ENCODE measurements around the gene P4HTM.
"Not testable (repeated sequence)": the region's sequence is repeated elsewhere in the genome, so short reads cannot be mapped to it uniquely, and the experiment has no call there.

P4HTM gene

DNA sequence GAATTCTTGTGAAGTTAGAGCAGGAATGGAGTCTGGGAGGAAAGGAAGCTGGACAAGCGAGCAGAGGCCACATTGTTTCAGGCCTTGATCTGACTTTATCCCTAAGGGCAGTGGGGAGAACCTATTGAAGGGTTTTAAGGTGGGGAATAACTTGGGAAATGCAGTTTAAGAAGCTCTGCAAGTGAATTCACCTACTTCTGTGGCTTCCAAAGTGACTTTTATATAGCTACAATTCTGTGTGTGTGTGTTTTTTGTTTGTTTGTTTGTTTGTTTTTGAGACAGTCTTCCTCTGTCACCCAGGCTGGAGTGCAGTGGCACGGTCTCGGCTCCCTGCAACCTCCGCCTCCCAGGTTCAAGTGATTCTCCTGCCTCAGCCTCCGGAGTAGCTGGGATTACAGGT, 18.6 kb downstream of the P4HTM start:
- WGBS, 2 donors (ENCODE audit: extremely low coverage in 2 of 2, insufficient read length in 2 of 2, insufficient replicate concordance in 1 of 2) = no CpG with 5 or more reads among the region's 5 CpGs
- not testable (repeated sequence) for H2AK5ac ChIP-seq (ENCODE audit: low read depth, low read length); H3K4ac ChIP-seq (ENCODE audit: low read length); H2BK120ac ChIP-seq (ENCODE audit: low read depth, low read length); H3K18ac ChIP-seq (ENCODE audit: low read length); H2AFZ ChIP-seq (ENCODE audit: low read length); H2BK5ac ChIP-seq (ENCODE audit: low read length); H3K27ac ChIP-seq (replicated peaks; ENCODE audit: low read length); H3K9ac ChIP-seq (ENCODE audit: low read depth, low read length, poor library complexity); H3K14ac ChIP-seq (ENCODE audit: low read length); H3K27me3 ChIP-seq (ENCODE audit: control insufficient read depth in 3 of 3, insufficient read depth in 3 of 3, low read depth in 1 of 3, low read length in 3 of 3); H2BK15ac ChIP-seq (ENCODE audit: low read length); H2BK12ac ChIP-seq (ENCODE audit: low read length); H3K4me2 ChIP-seq (ENCODE audit: insufficient read depth, low read length, poor library complexity, severe bottlenecking); H4K8ac ChIP-seq (ENCODE audit: low read depth, low read length); H3K9me3 ChIP-seq (replicated peaks in 1 of 2; ENCODE audit: control insufficient read depth in 2 of 2, insufficient read depth in 1 of 2, low read depth in 1 of 2, low read length in 2 of 2); H3K23ac ChIP-seq (ENCODE audit: low read depth, low read length, poor library complexity); H4K91ac ChIP-seq (ENCODE audit: low read depth, low read length, poor library complexity); DNase-seq (ENCODE audit: low spot score)
- peak overlapping the region; percentile 81 to 83 for H3K4me3 ChIP-seq (ENCODE audit: low read length in 2 of 2)
- peaks cover 26% of the 10 kb centered on the region for H3K79me1 ChIP-seq (ENCODE audit: low read depth, low read length)
- peaks cover 13 to 15% of the 10 kb centered on the region in 2 donors for H3K4me1 ChIP-seq (ENCODE audit: control insufficient read depth in 2 of 2, insufficient read depth in 1 of 2, low read depth in 1 of 2, low read length in 2 of 2)
- peaks cover 26 to 49% of the 10 kb centered on the region in 2 donors for H3K36me3 ChIP-seq (replicated peaks in 1 of 2; ENCODE audit: control insufficient read depth in 2 of 2, insufficient read depth in 2 of 2, low read length in 2 of 2)

DNA sequence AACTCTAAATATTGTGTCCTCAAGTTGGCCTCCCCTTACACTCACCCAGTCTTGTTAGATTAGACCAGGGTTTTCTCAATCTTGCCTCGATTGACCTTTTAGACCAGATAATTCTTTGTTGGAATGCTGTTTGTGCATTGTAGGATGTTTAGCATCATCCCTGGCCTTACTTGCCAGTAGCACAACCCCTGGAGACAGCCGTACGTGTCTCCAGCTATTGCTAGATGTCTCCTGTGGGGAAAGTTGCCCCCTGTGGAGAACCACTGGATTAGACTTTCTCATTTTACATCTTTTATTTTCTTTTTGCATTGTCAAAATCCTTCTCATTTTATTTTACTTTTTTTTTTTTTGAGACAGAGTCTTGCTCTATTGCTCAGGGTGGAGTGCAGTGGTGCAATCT, 19.4 kb downstream of the P4HTM start:
- peaks cover 34 to 57% of the 10 kb centered on the region in 2 donors for H3K36me3 ChIP-seq (replicated peaks in 1 of 2; ENCODE audit: control insufficient read depth in 2 of 2, insufficient read depth in 2 of 2, low read length in 2 of 2)
- peaks cover 11 to 15% of the 10 kb centered on the region in 2 donors for H3K4me1 ChIP-seq (ENCODE audit: control insufficient read depth in 2 of 2, insufficient read depth in 1 of 2, low read depth in 1 of 2, low read length in 2 of 2)
- no peak overlapping the region for H3K4me2 ChIP-seq (ENCODE audit: insufficient read depth, low read length, poor library complexity, severe bottlenecking)
- no peak overlapping the region for H3K18ac ChIP-seq (ENCODE audit: low read length)
- no peak overlapping the region for H2BK120ac ChIP-seq (ENCODE audit: low read depth, low read length)
- WGBS, 2 donors (ENCODE audit: extremely low coverage in 2 of 2, insufficient read length in 2 of 2, insufficient replicate concordance in 1 of 2) = no CpG with 5 or more reads among the region's 3 CpGs
- H2AK5ac ChIP-seq (ENCODE audit: low read depth, low read length) = no peak overlapping the region
- H4K91ac ChIP-seq (ENCODE audit: low read depth, low read length, poor library complexity) = no peak overlapping the region
- H3K79me1 ChIP-seq (ENCODE audit: low read depth, low read length) = peaks cover 31% of the 10 kb centered on the region
- H3K27ac ChIP-seq (replicated peaks; ENCODE audit: low read length) = no peak overlapping the region
- H2BK15ac ChIP-seq (ENCODE audit: low read length) = no peak overlapping the region
- H3K14ac ChIP-seq (ENCODE audit: low read length) = no peak overlapping the region
- no peaks in the 10 kb centered on the region for H3K9me3 ChIP-seq (replicated peaks in 1 of 2; ENCODE audit: control insufficient read depth in 2 of 2, insufficient read depth in 1 of 2, low read depth in 1 of 2, low read length in 2 of 2)
- no peak overlapping the region for H2BK5ac ChIP-seq (ENCODE audit: low read length)
- no peak overlapping the region for H4K8ac ChIP-seq (ENCODE audit: low read depth, low read length)
- H3K4me3 ChIP-seq (ENCODE audit: low read length in 2 of 2) = no peak overlapping the region
- H2BK12ac ChIP-seq (ENCODE audit: low read length) = no peak overlapping the region
- no peak overlapping the region for H2AFZ ChIP-seq (ENCODE audit: low read length)
- no peak overlapping the region for H3K9ac ChIP-seq (ENCODE audit: low read depth, low read length, poor library complexity)
- no peaks in the 10 kb centered on the region for H3K27me3 ChIP-seq (ENCODE audit: control insufficient read depth in 3 of 3, insufficient read depth in 3 of 3, low read depth in 1 of 3, low read length in 3 of 3)
- no peak overlapping the region for H3K4ac ChIP-seq (ENCODE audit: low read length)
- H3K23ac ChIP-seq (ENCODE audit: low read depth, low read length, poor library complexity) = no peak overlapping the region
- no peak for DNase-seq (ENCODE audit: low spot score)

DNA sequence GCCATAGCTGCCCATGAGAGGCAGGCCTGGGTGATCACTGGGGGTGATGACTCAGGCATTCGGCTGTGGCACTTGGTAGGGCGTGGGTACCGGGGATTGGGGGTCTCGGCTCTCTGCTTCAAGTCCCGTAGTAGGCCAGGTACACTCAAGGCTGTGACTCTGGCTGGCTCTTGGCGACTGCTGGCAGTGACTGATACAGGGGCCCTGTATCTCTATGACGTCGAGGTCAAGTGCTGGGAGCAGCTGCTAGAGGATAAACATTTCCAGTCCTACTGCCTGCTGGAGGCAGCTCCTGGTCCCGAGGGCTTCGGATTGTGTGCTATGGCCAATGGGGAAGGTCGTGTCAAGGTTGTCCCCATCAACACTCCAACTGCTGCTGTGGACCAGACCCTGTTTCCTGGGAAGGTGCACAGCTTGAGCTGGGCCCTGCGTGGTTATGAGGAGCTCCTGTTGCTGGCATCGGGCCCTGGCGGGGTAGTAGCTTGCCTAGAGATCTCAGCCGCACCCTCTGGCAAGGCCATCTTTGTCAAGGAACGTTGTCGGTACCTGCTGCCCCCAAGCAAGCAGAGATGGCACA, 22.5 kb downstream of the P4HTM start:
- Histone ChIP-seq H3K4me1 (ENCODE audit: control insufficient read depth in 2 of 2, insufficient read depth in 1 of 2, low read depth in 1 of 2, low read length in 2 of 2) (peaks cover 10% of the 10 kb centered on the region in 2 donors), H2BK12ac (ENCODE audit: low read length) (no peak overlapping the region), H4K91ac (ENCODE audit: low read depth, low read length, poor library complexity) (no peak overlapping the region), H2AFZ (ENCODE audit: low read length) (no peak overlapping the region), H2AK5ac (ENCODE audit: low read depth, low read length) (no peak overlapping the region), H3K36me3 (replicated peaks in 1 of 2; ENCODE audit: control insufficient read depth in 2 of 2, insufficient read depth in 2 of 2, low read length in 2 of 2) (peaks cover 57 to 85% of the 10 kb centered on the region in 2 donors), H3K79me1 (ENCODE audit: low read depth, low read length) (peaks cover 32% of the 10 kb centered on the region), H3K27ac (replicated peaks; ENCODE audit: low read length) (no peak overlapping the region), H4K8ac (ENCODE audit: low read depth, low read length) (peak overlapping the region; percentile 30), H2BK120ac (ENCODE audit: low read depth, low read length) (no peak overlapping the region), H3K14ac (ENCODE audit: low read length) (no peak overlapping the region), H3K4me2 (ENCODE audit: insufficient read depth, low read length, poor library complexity, severe bottlenecking) (no peak overlapping the region), H3K9me3 (replicated peaks in 1 of 2; ENCODE audit: control insufficient read depth in 2 of 2, insufficient read depth in 1 of 2, low read depth in 1 of 2, low read length in 2 of 2) (no peaks in the 10 kb centered on the region), H3K4me3 (ENCODE audit: low read length in 2 of 2) (no peak overlapping the region), H3K4ac (ENCODE audit: low read length) (no peak overlapping the region), H3K9ac (ENCODE audit: low read depth, low read length, poor library complexity) (no peak overlapping the region), H3K23ac (ENCODE audit: low read depth, low read length, poor library complexity) (no peak overlapping the region), H2BK5ac (ENCODE audit: low read length) (no peak overlapping the region), H2BK15ac (ENCODE audit: low read length) (no peak overlapping the region), H3K18ac (ENCODE audit: low read length) (no peak overlapping the region), H3K27me3 (ENCODE audit: control insufficient read depth in 3 of 3, insufficient read depth in 3 of 3, low read depth in 1 of 3, low read length in 3 of 3) (no peaks in the 10 kb centered on the region)
- DNase-seq (ENCODE audit: low spot score) = no peak
- no CpG with 5 or more reads among the region's 17 CpGs for WGBS, 2 donors (ENCODE audit: extremely low coverage in 2 of 2, insufficient read length in 2 of 2, insufficient replicate concordance in 1 of 2)

DNA sequence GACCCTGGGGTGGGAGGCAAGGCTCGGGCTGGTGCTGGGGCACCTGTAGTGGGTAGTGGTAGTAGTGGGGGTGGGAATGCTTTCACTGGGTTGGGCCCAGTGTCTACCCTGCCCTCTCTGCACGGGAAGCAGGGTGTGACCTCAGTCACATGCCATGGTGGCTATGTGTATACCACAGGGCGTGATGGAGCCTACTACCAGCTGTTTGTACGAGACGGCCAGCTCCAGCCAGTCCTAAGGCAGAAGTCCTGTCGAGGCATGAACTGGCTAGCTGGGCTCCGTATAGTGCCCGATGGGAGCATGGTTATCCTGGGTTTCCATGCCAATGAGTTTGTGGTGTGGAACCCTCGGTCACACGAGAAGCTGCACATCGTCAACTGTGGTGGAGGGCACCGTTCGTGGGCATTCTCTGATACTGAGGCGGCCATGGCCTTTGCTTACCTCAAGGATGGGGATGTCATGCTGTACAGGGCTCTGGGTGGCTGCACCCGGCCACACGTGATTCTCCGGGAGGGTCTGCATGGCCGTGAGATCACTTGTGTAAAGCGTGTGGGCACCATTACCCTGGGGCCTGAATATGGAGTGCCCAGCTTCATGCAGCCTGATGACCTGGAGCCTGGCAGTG, 23.2 kb downstream of the P4HTM start:
- Histone ChIP-seq H2BK12ac (ENCODE audit: low read length) (no peak overlapping the region), H3K79me1 (ENCODE audit: low read depth, low read length) (peaks cover 30% of the 10 kb centered on the region), H3K36me3 (replicated peaks in 1 of 2; ENCODE audit: control insufficient read depth in 2 of 2, insufficient read depth in 2 of 2, low read length in 2 of 2) (peaks cover 57 to 83% of the 10 kb centered on the region in 2 donors), H3K4ac (ENCODE audit: low read length) (no peak overlapping the region), H3K4me2 (ENCODE audit: insufficient read depth, low read length, poor library complexity, severe bottlenecking) (no peak overlapping the region), H3K27ac (replicated peaks; ENCODE audit: low read length) (no peak overlapping the region), H3K27me3 (ENCODE audit: control insufficient read depth in 3 of 3, insufficient read depth in 3 of 3, low read depth in 1 of 3, low read length in 3 of 3) (no peaks in the 10 kb centered on the region), H3K18ac (ENCODE audit: low read length) (no peak overlapping the region), H2BK15ac (ENCODE audit: low read length) (no peak overlapping the region), H4K91ac (ENCODE audit: low read depth, low read length, poor library complexity) (no peak overlapping the region), H3K23ac (ENCODE audit: low read depth, low read length, poor library complexity) (no peak overlapping the region), H2BK5ac (ENCODE audit: low read length) (no peak overlapping the region), H2BK120ac (ENCODE audit: low read depth, low read length) (no peak overlapping the region), H3K14ac (ENCODE audit: low read length) (no peak overlapping the region), H3K9ac (ENCODE audit: low read depth, low read length, poor library complexity) (peak overlapping the region; percentile 47), H2AFZ (ENCODE audit: low read length) (no peak overlapping the region), H3K4me1 (ENCODE audit: control insufficient read depth in 2 of 2, insufficient read depth in 1 of 2, low read depth in 1 of 2, low read length in 2 of 2) (peaks cover 11% of the 10 kb centered on the region in 2 donors), H3K4me3 (ENCODE audit: low read length in 2 of 2) (peak overlapping the region in 1 of 2 donors; percentile 38), H2AK5ac (ENCODE audit: low read depth, low read length) (no peak overlapping the region), H3K9me3 (replicated peaks in 1 of 2; ENCODE audit: control insufficient read depth in 2 of 2, insufficient read depth in 1 of 2, low read depth in 1 of 2, low read length in 2 of 2) (no peaks in the 10 kb centered on the region), H4K8ac (ENCODE audit: low read depth, low read length) (no peak overlapping the region)
- no CpG with 5 or more reads among the region's 19 CpGs for WGBS, 2 donors (ENCODE audit: extremely low coverage in 2 of 2, insufficient read length in 2 of 2, insufficient replicate concordance in 1 of 2)
- DNase-seq (ENCODE audit: low spot score) = no peak
